NT2/D1 (cell line): ENCODE data around the gene SLC46A2.

Experiments
- SUZ12 ChIP-seq: IDR thresholded peaks from 2 replicates; pipeline ENCODE4 v1.6.1; 2011; ENCODE audit not compliant: insufficient read length, insufficient read depth; ENCODE audit errors: extremely low read depth
- YY1 ChIP-seq: IDR thresholded peaks from 2 replicates; pipeline ENCODE4 v1.6.1; 2011; ENCODE audit not compliant: insufficient read length, insufficient read depth
- ZNF274 ChIP-seq: IDR thresholded peaks from 2 replicates; pipeline ENCODE4 v1.6.1; 2011; ENCODE audit warnings: mild to moderate bottlenecking, low read depth, low read length

DNA sequence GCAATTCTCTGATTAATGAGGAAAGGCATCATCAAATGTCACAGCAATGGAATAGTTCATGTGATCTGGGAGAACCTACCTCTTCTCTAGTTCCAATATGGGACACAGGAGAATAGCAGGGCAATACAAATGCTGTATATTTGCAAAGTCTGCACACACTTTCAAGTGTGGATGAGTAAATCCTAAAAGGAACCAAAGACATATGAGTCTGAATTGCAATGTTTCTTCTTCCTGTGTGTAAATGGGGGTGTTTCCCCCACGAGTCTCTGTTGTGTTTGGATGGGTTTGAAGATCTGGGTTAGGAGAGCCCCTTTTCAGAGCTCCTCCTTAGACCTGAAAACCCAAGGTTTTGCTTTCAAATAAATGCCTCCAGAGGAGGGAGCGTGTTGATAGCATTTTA, 26.9 kb downstream of the SLC46A2 start:
- TF ChIP-seq YY1 = no peak
- TF ChIP-seq ZNF274 = no peak
- no peak for TF ChIP-seq SUZ12
